Colonic mucosa (tissue), 4 donors: ENCODE results near the gene GPHN. TPM values are rescaled to one million over a fixed set of nuclear protein-coding genes. Genes with fewer than 3 reads are reported as not detected.

Experiments
- DNase-seq: peaks from one replicate; pipeline ENCODE4 v3.0.0-alpha.2; 2020
- H3K27ac ChIP-seq: fragments of 200-600 bp; one replicate; pipeline ENCODE4 v1.8.0; 2021
- H3K27me3 ChIP-seq: fragments of 200-600 bp; one replicate; pipeline ENCODE4 v1.8.0; 2021
- H3K36me3 ChIP-seq: fragments of 200-600 bp; one replicate; pipeline ENCODE4 v1.8.0; 2021
- H3K4me1 ChIP-seq: fragments of 200-600 bp; one replicate; pipeline ENCODE4 v1.8.0; 2021; ENCODE audit warnings: mild to moderate bottlenecking
- H3K4me3 ChIP-seq: fragments of 200-600 bp; one replicate; pipeline ENCODE4 v1.8.0; 2021
- H3K9ac ChIP-seq, 2 donors: one replicate each; pipeline ENCODE4 v1.7.0; 2013; ENCODE audit warnings: control low read depth in 2 of 2, low read depth in 2 of 2, low read length in 2 of 2
- H3K9me3 ChIP-seq: fragments of 200-600 bp; one replicate; pipeline ENCODE4 v1.8.0; 2021
- intact Hi-C: fragments of 100-400 bp; cut with DNase I; formaldehyde crosslinking; loops from one replicate; pipeline ENCODE4 v1.14.1; 2022
- total RNA-seq, 2 donors: library from RNA; stranded (reverse); fragmentation: NEBNext Ultra II Directional in 1 of 2; extraction: Animal tissue kit (Norgen Biotek cat#: 25700) in 1 of 2; gene quantifications; one replicate each; pipeline ENCODE4 v1.2.1, GENCODE V29; 2021
- TF ChIP-seq, protein P1 (sequence below): fragments of 200-600 bp; IDR thresholded peaks from one replicate; pipeline ENCODE4 v1.8.0; 2022; ENCODE audit warnings: antibody characterized with exemption, mild to moderate bottlenecking
- donor health status: healthy.
- donor health status: DM: no; HTN: no; CAD: no.
- donor health status: DM: no; HTN: no; CAD: no.

Gene GPHN
- total RNA-seq, 2 donors from 2014 or later, result 32.0 to 45.2 TPM

DNA sequence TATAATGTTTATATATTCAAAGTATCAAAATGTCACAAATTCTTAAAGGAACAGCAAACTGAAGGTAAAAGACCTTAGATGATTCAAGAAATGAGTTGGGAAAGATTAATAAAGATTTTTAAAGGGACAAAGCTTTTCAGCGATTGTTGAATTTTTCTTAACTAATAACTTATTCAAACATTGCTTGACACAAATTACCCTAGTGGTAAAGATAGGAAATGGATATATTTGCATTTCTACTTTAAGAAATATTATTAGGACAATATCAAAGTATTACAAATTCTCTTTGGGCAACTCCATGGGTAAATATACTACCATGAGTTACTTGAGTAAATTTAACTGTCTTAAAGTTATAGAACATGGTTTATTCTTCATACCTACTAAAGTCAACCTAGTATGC is 415.3 kb downstream of the GPHN start:
- no peak overlapping the region for H3K9ac ChIP-seq
- H3K27ac ChIP-seq, result no peak overlapping the region
- DNase-seq, result no peak
- H3K9me3 ChIP-seq, result no peaks in the 10 kb centered on the region
- intact Hi-C loops, result no loop called here
- H3K4me1 ChIP-seq, result no peaks in the 10 kb centered on the region
- TF ChIP-seq, protein P1, sequence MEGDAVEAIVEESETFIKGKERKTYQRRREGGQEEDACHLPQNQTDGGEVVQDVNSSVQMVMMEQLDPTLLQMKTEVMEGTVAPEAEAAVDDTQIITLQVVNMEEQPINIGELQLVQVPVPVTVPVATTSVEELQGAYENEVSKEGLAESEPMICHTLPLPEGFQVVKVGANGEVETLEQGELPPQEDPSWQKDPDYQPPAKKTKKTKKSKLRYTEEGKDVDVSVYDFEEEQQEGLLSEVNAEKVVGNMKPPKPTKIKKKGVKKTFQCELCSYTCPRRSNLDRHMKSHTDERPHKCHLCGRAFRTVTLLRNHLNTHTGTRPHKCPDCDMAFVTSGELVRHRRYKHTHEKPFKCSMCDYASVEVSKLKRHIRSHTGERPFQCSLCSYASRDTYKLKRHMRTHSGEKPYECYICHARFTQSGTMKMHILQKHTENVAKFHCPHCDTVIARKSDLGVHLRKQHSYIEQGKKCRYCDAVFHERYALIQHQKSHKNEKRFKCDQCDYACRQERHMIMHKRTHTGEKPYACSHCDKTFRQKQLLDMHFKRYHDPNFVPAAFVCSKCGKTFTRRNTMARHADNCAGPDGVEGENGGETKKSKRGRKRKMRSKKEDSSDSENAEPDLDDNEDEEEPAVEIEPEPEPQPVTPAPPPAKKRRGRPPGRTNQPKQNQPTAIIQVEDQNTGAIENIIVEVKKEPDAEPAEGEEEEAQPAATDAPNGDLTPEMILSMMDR, result no peak
- no peaks in the 10 kb centered on the region for H3K36me3 ChIP-seq
- H3K27me3 ChIP-seq, result no peaks in the 10 kb centered on the region
- H3K4me3 ChIP-seq, result no peak overlapping the region

DNA sequence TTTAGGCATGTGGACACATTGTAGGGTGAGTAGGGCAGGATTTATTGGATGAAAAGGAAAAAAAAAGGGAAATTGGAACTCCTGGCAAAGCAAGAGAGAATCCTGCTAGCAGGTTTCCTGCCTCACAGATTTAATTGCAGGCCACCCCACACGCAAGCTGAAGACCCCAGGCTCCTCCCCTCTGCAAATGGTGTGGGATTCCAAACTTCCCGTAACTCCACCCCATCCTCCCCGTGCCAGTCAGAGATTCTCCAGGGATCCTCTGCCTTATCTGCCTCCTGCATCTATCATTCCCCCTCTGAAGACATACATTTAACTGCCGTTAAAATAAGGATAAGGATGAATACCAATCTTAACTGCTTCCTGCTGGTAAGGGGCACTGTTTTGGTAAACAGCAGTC is 431.5 kb downstream of the GPHN start:
- intact Hi-C loops, result no loop called here
- DNase-seq, result no peak
- Histone ChIP-seq H3K4me3 (no peak overlapping the region), H3K9ac (no peak overlapping the region), H3K27ac (no peak overlapping the region), H3K36me3 (no peaks in the 10 kb centered on the region), H3K9me3 (no peaks in the 10 kb centered on the region), H3K4me1 (no peaks in the 10 kb centered on the region), H3K27me3 (no peaks in the 10 kb centered on the region)
- TF ChIP-seq, protein P1, result no peak

- Histone ChIP-seq H3K36me3 (no peaks in the 10 kb centered on the region), H3K9me3 (no peaks in the 10 kb centered on the region), H3K4me1 (no peaks in the 10 kb centered on the region), H3K9ac (no peak overlapping the region), H3K27me3 (no peaks in the 10 kb centered on the region), H3K4me3 (no peak overlapping the region), H3K27ac (no peak overlapping the region)
- intact Hi-C loops, result no loop called here
- TF ChIP-seq, protein P1, result no peak
- no peak for DNase-seq
Observed at GRCh38 chr14:66944872-66945271, 436.9 kb downstream of the GPHN start.

DNA sequence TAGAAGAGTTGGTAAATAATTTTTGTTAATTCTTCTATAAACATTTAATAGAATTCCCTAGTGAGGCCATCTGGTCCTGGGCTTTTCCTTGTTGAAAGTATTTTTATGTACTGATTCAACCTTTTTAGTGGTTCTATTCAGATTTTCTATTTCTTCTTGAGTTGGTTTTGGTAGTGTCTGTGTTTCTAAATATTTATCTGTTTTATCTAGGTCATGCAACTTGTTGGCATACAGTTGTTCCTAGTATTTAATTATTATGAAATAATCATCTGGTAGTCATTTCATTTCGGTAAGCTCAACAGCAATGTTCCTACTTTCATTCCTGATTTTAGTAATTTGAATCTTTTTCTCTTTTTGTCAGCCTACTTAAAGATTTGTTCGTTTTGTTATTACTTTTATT is 447.2 kb downstream of the GPHN start:
- no peaks in the 10 kb centered on the region for H3K9me3 ChIP-seq
- no peak for DNase-seq
- no peak overlapping the region for H3K27ac ChIP-seq
- no peaks in the 10 kb centered on the region for H3K27me3 ChIP-seq
- TF ChIP-seq, protein P1, result no peak
- no peak overlapping the region for H3K9ac ChIP-seq
- H3K4me1 ChIP-seq, result no peaks in the 10 kb centered on the region
- intact Hi-C loops, result no loop called here
- no peaks in the 10 kb centered on the region for H3K36me3 ChIP-seq
- H3K4me3 ChIP-seq, result no peak overlapping the region

- Histone ChIP-seq H3K36me3 (no peaks in the 10 kb centered on the region), H3K27me3 (no peaks in the 10 kb centered on the region), H3K9ac (no peak overlapping the region), H3K4me3 (no peak overlapping the region), H3K9me3 (no peaks in the 10 kb centered on the region), H3K4me1 (no peaks in the 10 kb centered on the region), H3K27ac (no peak overlapping the region)
- intact Hi-C loops, result no loop called here
- no peak for DNase-seq
- TF ChIP-seq, protein P1, result no peak
Observed at GRCh38 chr14:66959437-66960050, 451.6 kb downstream of the GPHN start.
